Activated T-helper 17 cell treated with anti-CD3 and anti-CD28 coated beads, Interleukin-2, amount 50 U/mL, for 72 hours (primary cell): Measurements from ENCODE around the gene AFAP1. TPM values are rescaled to one million over a fixed set of nuclear protein-coding genes. Genes with fewer than 3 reads are reported as not detected.

ENCODE experiments used
- total RNA-seq, 2 donors: library from RNA; stranded (reverse); gene quantifications; one replicate each; pipeline ENCODE4 v1.2.3, GENCODE V29; 2022

The AFAP1 gene
- total RNA-seq, 2 donors from 2014 or later = 20.1 to 29.8 TPM

Other genes with a start within 250 kb of the AFAP1 start
- under 1 TPM; 0.53 to 0.82 TPM for gene ABLIM2, start 219.0 kb upstream of the AFAP1 start, total RNA-seq